ENCODE results near the gene PRDM11. TPM values are rescaled to one million over a fixed set of nuclear protein-coding genes. Genes with fewer than 3 reads are reported as not detected.

The PRDM11 gene
- total and polyA plus RNA-seq, 4 donors: 6.1 to 29.6 (median 18.0) TPM

DNA sequence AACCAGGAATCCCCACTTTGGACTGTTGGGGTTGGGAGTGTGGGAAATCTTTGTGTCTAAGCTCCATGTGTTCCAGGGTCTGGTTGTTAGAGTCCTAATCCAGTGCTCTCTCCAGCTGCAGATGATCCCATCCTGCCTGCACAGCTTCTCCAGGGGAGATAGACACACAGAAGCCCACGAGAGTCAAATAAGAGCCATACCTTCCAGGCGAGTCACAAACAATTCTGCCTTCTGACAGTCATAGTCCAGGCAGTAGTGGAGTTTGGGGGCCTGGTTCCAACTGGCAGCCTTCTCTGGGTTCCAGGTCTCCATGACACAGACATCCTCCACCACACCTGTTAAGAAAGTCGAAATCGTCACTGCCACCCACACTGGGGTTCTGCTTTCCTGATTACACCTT, 107.6 kb downstream of the PRDM11 start:
- DNase-seq: no peak
- WGBS, 2 donors: 84 to 88% methylated on average over 4 of the region's 4 CpGs
- H3K36me3 ChIP-seq (ENCODE audit: control insufficient read depth in 1 of 2, insufficient read depth in 2 of 2, low read length in 1 of 2): no peaks in the 10 kb centered on the region
- no peak for ATAC-seq (ENCODE audit: low FRiP score)
- intact Hi-C loops (cut with DNase I): loop anchor here in 1 of 2 donors (5.0 to 10.0 kb wide), 2 partner anchors 38 to 81 kb away; no protein-coding TSS in a partner anchor
- H3K4me1 ChIP-seq (ENCODE audit: control insufficient read depth in 1 of 2, insufficient read depth in 2 of 2, low read length in 2 of 2): no peaks in the 10 kb centered on the region
- H3K27me3 ChIP-seq (ENCODE audit: control insufficient read depth in 1 of 2, insufficient read depth in 2 of 2, low read length in 1 of 2): no peaks in the 10 kb centered on the region
- H3K9me3 ChIP-seq (ENCODE audit: control insufficient read depth, low read length): no peaks in the 10 kb centered on the region
- H3K27ac ChIP-seq (ENCODE audit: low read depth in 1 of 2, low read length in 2 of 2): no peak overlapping the region
- no peak overlapping the region for H3K4me3 ChIP-seq (ENCODE audit: low read length in 2 of 2)

DNA sequence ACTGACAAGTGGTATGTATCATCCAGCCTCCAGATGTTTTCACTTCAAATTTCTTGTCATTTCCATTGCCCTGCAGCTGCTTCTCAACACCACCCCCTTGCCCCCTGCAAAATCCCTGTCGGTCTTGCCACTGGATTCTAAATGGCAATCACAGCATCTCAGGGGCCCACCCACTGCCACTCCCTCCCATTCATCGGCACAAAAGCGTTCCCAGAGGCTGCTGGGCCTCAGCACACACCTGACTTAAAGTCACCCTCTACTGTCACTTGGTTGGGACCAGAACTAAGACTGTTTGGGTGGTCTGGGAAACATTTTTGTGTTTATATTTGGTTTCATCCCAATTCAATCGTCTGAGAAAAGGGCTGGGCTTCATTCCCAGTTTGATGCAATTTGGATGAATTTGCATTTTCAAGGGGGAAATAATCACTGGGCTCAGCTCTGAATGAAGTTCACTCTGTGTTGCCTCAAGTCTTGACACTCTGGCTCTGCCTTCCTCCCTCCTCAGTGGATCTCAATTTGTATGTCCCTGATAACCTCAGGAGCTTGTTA, 112.6 kb downstream of the PRDM11 start:
- Histone ChIP-seq H3K27me3 (ENCODE audit: control insufficient read depth in 1 of 2, insufficient read depth in 2 of 2, low read length in 1 of 2) (no peaks in the 10 kb centered on the region), H3K36me3 (ENCODE audit: control insufficient read depth in 1 of 2, insufficient read depth in 2 of 2, low read length in 1 of 2) (no peaks in the 10 kb centered on the region), H3K27ac (ENCODE audit: low read depth in 1 of 2, low read length in 2 of 2) (no peak overlapping the region), H3K4me1 (ENCODE audit: control insufficient read depth in 1 of 2, insufficient read depth in 2 of 2, low read length in 2 of 2) (no peaks in the 10 kb centered on the region), H3K4me3 (ENCODE audit: low read length in 2 of 2) (no peak overlapping the region), H3K9me3 (ENCODE audit: control insufficient read depth, low read length) (no peaks in the 10 kb centered on the region)
- intact Hi-C loops (cut with DNase I): loop anchor here in 1 of 2 donors (10.0 kb wide), 1 partner anchor 76 kb away; no protein-coding TSS in a partner anchor
- no peak for ATAC-seq (ENCODE audit: low FRiP score)
- WGBS, 2 donors: 46 to 48% methylated on average over 4 of the region's 4 CpGs
- no peak for DNase-seq

- intact Hi-C loops (cut with DNase I): loop anchor here in 1 of 2 donors (10.0 kb wide), 1 partner anchor 75 kb away; no protein-coding TSS in a partner anchor
- 74 to 79% methylated on average over 3 of the region's 3 CpGs for WGBS, 2 donors
These were observed 113.2 kb downstream of the PRDM11 start for GRCh38 chr11:45259592-45259991.

DNA sequence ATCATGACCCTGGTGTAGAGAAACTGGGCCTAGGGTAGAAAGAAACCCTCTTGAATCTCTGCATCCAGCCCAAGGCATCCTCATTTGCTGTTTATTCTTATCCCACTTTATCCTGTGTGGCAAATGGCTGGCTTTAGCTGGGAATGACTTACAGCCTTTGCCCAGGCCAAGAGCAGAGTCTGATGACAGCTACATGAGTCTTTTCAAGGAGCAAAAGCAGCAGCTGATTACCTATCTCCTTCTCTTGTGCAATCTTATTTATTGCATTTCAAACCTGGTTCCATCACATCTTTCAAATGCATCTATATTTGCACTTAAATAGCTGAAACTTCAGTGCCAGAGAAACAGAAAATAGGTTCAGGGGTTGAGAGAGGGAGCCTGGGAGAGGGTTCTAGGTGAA, 113.6 kb downstream of the PRDM11 start:
- no peak overlapping the region for H3K4me3 ChIP-seq (ENCODE audit: low read length in 2 of 2)
- intact Hi-C loops (cut with DNase I): no loop called here

More at GRCh38 chr11:45259592-45259991, 113.2 kb downstream of the PRDM11 start:
- Histone ChIP-seq H3K9me3 (ENCODE audit: control insufficient read depth, low read length) (no peaks in the 10 kb centered on the region), H3K27me3 (ENCODE audit: control insufficient read depth in 1 of 2, insufficient read depth in 2 of 2, low read length in 1 of 2) (no peaks in the 10 kb centered on the region), H3K36me3 (ENCODE audit: control insufficient read depth in 1 of 2, insufficient read depth in 2 of 2, low read length in 1 of 2) (no peaks in the 10 kb centered on the region), H3K4me3 (ENCODE audit: low read length in 2 of 2) (no peak overlapping the region), H3K27ac (ENCODE audit: low read depth in 1 of 2, low read length in 2 of 2) (no peak overlapping the region), H3K4me1 (ENCODE audit: control insufficient read depth in 1 of 2, insufficient read depth in 2 of 2, low read length in 2 of 2) (no peaks in the 10 kb centered on the region)
- DNase-seq (peak in 1 of 2 donors; percentile 70), ATAC-seq (ENCODE audit: low FRiP score) (no peak)

DNA sequence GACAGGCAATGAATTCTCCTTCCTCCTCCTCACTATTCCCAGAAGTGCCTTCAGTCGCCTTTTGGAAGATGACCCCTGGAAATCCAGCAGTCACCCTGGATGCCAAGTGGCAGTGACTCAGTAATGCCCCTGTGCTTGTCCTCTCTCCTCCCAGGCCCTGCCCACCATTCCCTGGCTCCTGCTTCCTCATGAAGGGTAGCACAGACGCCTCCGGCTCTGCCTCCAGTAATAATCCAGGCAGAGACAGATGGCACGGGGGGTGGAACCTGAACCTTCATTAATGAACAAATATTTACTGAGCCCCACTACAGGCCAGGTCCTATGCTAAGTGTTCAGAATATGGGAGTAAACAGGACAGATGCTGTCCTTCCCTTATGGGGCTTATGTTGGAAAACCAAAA, 116.5 kb downstream of the PRDM11 start:
- Histone ChIP-seq H3K4me3 (ENCODE audit: low read length in 2 of 2) (no peak overlapping the region), H3K27me3 (ENCODE audit: control insufficient read depth in 1 of 2, insufficient read depth in 2 of 2, low read length in 1 of 2) (no peaks in the 10 kb centered on the region), H3K36me3 (ENCODE audit: control insufficient read depth in 1 of 2, insufficient read depth in 2 of 2, low read length in 1 of 2) (no peaks in the 10 kb centered on the region), H3K9me3 (ENCODE audit: control insufficient read depth, low read length) (no peaks in the 10 kb centered on the region), H3K4me1 (ENCODE audit: control insufficient read depth in 1 of 2, insufficient read depth in 2 of 2, low read length in 2 of 2) (no peaks in the 10 kb centered on the region), H3K27ac (ENCODE audit: low read depth in 1 of 2, low read length in 2 of 2) (no peak overlapping the region)
- 73% methylated on average over 4 of the region's 4 CpGs for WGBS, 2 donors
- intact Hi-C loops (cut with DNase I): no loop called here
- ATAC-seq (ENCODE audit: low FRiP score) (no peak), DNase-seq (no peak)

More for the DNA sequence above, 113.6 kb downstream of the PRDM11 start:
- Histone ChIP-seq H3K27me3 (ENCODE audit: control insufficient read depth in 1 of 2, insufficient read depth in 2 of 2, low read length in 1 of 2) (no peaks in the 10 kb centered on the region), H3K9me3 (ENCODE audit: control insufficient read depth, low read length) (no peaks in the 10 kb centered on the region), H3K4me1 (ENCODE audit: control insufficient read depth in 1 of 2, insufficient read depth in 2 of 2, low read length in 2 of 2) (no peaks in the 10 kb centered on the region), H3K36me3 (ENCODE audit: control insufficient read depth in 1 of 2, insufficient read depth in 2 of 2, low read length in 1 of 2) (no peaks in the 10 kb centered on the region), H3K27ac (ENCODE audit: low read depth in 1 of 2, low read length in 2 of 2) (no peak overlapping the region)
- DNase-seq (no peak), ATAC-seq (ENCODE audit: low FRiP score) (no peak)

DNA sequence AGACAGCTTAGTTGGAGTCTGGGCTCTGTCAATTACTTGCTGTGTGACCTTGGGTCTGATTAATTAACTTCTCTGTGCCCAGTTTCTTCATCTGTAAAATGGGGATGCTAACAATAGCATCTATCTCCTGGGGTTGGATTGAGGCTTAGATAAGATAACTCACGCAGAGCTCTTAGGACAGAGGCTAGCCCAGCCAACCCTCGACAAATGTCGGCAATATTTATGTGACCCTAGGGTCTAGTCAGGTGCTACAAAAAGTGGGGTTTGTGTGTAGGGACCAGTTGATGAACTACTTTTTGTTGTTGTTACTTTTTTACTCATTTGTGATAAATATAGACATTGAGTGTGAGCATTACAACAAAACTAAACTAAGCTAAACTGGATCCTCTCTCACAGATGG, 117.3 kb downstream of the PRDM11 start:
- H3K4me3 ChIP-seq (ENCODE audit: low read length in 2 of 2): no peak overlapping the region
- DNase-seq (no peak), ATAC-seq (ENCODE audit: low FRiP score) (no peak)
- intact Hi-C loops (cut with DNase I): no loop called here
- H3K27me3 ChIP-seq (ENCODE audit: control insufficient read depth in 1 of 2, insufficient read depth in 2 of 2, low read length in 1 of 2): no peaks in the 10 kb centered on the region
- 88 to 91% methylated on average over 3 of the region's 3 CpGs for WGBS, 2 donors
- no peaks in the 10 kb centered on the region for H3K36me3 ChIP-seq (ENCODE audit: control insufficient read depth in 1 of 2, insufficient read depth in 2 of 2, low read length in 1 of 2)
- no peaks in the 10 kb centered on the region for H3K4me1 ChIP-seq (ENCODE audit: control insufficient read depth in 1 of 2, insufficient read depth in 2 of 2, low read length in 2 of 2)
- H3K9me3 ChIP-seq (ENCODE audit: control insufficient read depth, low read length): no peaks in the 10 kb centered on the region
- H3K27ac ChIP-seq (ENCODE audit: low read depth in 1 of 2, low read length in 2 of 2): no peak overlapping the region

GRCh38 chr11:45264839-45265515, 118.5 kb downstream of the PRDM11 start:
- H3K9me3 ChIP-seq (ENCODE audit: control insufficient read depth, low read length): no peaks in the 10 kb centered on the region
- no peaks in the 10 kb centered on the region for H3K36me3 ChIP-seq (ENCODE audit: control insufficient read depth in 1 of 2, insufficient read depth in 2 of 2, low read length in 1 of 2)
- intact Hi-C loops (cut with DNase I): no loop called here
- DNase-seq (no peak), ATAC-seq (ENCODE audit: low FRiP score) (no peak)
- WGBS, 2 donors: 38 to 47% methylated on average over 11 of the region's 11 CpGs
- no peak overlapping the region for H3K4me3 ChIP-seq (ENCODE audit: low read length in 2 of 2)
- no peaks in the 10 kb centered on the region for H3K4me1 ChIP-seq (ENCODE audit: control insufficient read depth in 1 of 2, insufficient read depth in 2 of 2, low read length in 2 of 2)
- H3K27me3 ChIP-seq (ENCODE audit: control insufficient read depth in 1 of 2, insufficient read depth in 2 of 2, low read length in 1 of 2): no peaks in the 10 kb centered on the region
- no peak overlapping the region for H3K27ac ChIP-seq (ENCODE audit: low read depth in 1 of 2, low read length in 2 of 2)

- no peak for ATAC-seq (ENCODE audit: low FRiP score)
- no peak for DNase-seq
- H3K4me3 ChIP-seq (ENCODE audit: low read length in 2 of 2): no peak overlapping the region
- no peaks in the 10 kb centered on the region for H3K9me3 ChIP-seq (ENCODE audit: control insufficient read depth, low read length)
- no peak overlapping the region for H3K27ac ChIP-seq (ENCODE audit: low read depth in 1 of 2, low read length in 2 of 2)
- intact Hi-C loops (cut with DNase I): no loop called here
- H3K36me3 ChIP-seq (ENCODE audit: control insufficient read depth in 1 of 2, insufficient read depth in 2 of 2, low read length in 1 of 2): no peaks in the 10 kb centered on the region
- H3K4me1 ChIP-seq (ENCODE audit: control insufficient read depth in 1 of 2, insufficient read depth in 2 of 2, low read length in 2 of 2): no peaks in the 10 kb centered on the region
- 97% methylated on average over 2 of the region's 2 CpGs for WGBS, 2 donors
- no peaks in the 10 kb centered on the region for H3K27me3 ChIP-seq (ENCODE audit: control insufficient read depth in 1 of 2, insufficient read depth in 2 of 2, low read length in 1 of 2)
These were observed 119.7 kb downstream of the PRDM11 start for GRCh38 chr11:45265969-45266675.

GRCh38 chr11:45266676-45267020, 120.2 kb downstream of the PRDM11 start:
- ATAC-seq (ENCODE audit: low FRiP score): no peak
- Histone ChIP-seq H3K4me1 (ENCODE audit: control insufficient read depth in 1 of 2, insufficient read depth in 2 of 2, low read length in 2 of 2) (no peaks in the 10 kb centered on the region), H3K36me3 (ENCODE audit: control insufficient read depth in 1 of 2, insufficient read depth in 2 of 2, low read length in 1 of 2) (no peaks in the 10 kb centered on the region), H3K27me3 (ENCODE audit: control insufficient read depth in 1 of 2, insufficient read depth in 2 of 2, low read length in 1 of 2) (no peaks in the 10 kb centered on the region), H3K9me3 (ENCODE audit: control insufficient read depth, low read length) (no peaks in the 10 kb centered on the region), H3K4me3 (ENCODE audit: low read length in 2 of 2) (no peak overlapping the region), H3K27ac (ENCODE audit: low read depth in 1 of 2, low read length in 2 of 2) (no peak overlapping the region)
- WGBS, 2 donors: 90 to 100% methylated on average over 1 of the region's 1 CpG
- intact Hi-C loops (cut with DNase I): no loop called here
- no peak for DNase-seq

Data from aorta (tissue), 5 donors.